IPS DF 4.7 (cell line): ENCODE measurements around the gene KDM4C.
"Not testable (repeated sequence)": the region's sequence is repeated elsewhere in the genome, so short reads cannot be mapped to it uniquely, and the experiment has no call there.

ENCODE experiments used
- DNase-seq: peaks from one replicate; pipeline ENCODE4 v3.0.0-alpha.2; 2013; ENCODE audit warnings: low spot score; ENCODE audit errors: extremely low read depth

Gene KDM4C

DNA sequence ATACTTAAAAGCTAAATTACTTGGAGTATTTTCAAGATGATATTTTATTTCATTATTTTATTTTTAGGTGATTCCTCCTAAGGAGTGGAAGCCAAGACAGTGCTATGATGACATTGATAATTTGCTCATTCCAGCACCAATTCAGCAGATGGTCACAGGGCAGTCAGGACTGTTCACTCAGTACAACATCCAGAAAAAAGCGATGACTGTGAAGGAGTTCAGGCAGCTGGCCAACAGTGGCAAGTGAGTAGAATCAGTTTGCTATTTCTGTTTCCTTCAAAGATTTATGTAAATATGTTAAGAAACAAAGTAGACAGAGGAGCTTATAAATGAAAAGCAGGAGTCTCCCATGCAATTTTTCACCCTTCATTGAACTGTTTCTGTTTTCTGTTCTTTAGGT is 47.8 kb downstream of the KDM4C start:
- DNase-seq = no peak

- not testable (repeated sequence) for DNase-seq
These were observed 48.5 kb downstream of the KDM4C start for GRCh38 chr9:6806318-6806717.

DNA sequence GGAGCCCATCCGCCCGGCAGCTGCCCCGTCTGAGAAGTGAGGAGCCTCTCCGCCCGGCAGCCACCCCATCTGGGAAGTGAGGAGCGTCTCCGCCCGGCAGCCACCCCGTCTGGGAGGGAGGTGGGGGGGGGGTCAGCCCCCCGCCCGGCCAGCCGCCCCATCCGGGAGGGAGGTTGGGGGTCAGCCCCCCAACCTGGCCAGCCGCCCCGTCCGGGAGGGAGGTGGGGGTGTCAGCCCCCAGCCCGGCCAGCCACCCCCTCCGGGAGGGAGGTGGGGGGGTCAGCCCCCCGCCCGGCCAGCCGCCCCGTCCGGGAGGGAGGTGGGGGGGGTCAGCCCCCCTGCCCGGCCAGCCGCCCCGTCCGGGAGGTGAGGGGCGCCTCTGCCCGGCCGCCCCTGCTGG is 49.9 kb downstream of the KDM4C start:
- not testable (repeated sequence) for DNase-seq

DNA sequence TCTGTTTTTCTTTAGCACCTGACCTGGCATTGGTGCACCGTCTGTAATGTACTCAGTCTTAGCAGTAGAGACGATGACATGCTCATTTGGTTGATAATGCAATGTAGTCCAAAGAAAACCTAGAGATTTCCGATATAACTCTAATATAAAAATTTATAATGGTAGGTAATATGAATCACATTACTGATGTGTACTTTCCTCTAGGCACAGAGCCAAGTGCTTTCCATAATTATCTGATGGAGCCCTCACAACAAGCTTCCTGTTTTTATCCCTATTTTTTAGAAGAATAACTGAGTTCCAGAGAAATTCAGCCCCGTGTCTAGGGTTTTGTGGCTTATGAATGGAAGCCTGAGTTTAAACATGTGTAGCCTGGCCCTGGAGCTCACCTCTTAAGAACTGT is 53.7 kb downstream of the KDM4C start:
- no peak for DNase-seq

GRCh38 chr9:6816581-6816980 is 58.8 kb downstream of the KDM4C start:
- DNase-seq = no peak

GRCh38 chr9:6818292-6818922 is 60.6 kb downstream of the KDM4C start:
- DNase-seq = no peak

- DNase-seq = no peak
These were observed 61.3 kb downstream of the KDM4C start for GRCh38 chr9:6819112-6819511.

DNA sequence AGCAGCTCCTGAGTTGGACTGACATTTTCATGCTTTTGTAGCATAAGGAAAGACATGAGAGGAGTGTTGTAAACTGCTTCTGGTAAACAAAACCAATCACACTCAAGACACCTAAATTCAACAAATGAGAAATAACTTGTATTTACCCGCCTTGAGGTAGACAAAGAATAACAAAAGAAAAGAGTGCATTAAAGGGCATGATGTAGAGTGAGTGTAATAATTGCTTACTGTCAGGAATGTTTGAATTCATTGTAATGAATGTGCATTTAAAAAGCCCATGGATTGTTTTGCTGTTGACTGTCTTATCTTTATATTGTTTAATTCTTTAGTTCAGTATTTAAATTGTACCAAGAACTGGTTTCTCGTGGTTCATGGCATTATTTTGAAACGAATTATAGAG is 61.8 kb downstream of the KDM4C start:
- no peak for DNase-seq

DNA sequence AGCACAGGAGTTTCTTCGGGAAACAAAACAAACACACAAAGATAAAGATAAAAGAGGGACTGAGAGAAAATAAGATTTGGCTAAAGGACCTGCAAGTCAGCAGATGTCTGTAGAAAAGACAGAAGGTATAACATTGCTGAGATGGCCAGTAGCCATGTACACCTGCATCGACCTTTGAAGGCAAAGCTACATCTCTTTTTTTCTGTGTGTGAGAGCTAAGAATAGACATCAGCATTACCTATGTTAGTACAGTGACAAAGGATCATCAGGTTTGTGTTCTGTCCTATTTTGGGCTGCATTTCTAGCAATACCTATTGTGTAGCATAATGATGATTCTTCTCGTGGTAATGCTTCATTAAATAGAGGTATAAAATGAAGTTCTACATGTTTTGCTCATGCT is 64.9 kb downstream of the KDM4C start:
- DNase-seq = no peak

DNA sequence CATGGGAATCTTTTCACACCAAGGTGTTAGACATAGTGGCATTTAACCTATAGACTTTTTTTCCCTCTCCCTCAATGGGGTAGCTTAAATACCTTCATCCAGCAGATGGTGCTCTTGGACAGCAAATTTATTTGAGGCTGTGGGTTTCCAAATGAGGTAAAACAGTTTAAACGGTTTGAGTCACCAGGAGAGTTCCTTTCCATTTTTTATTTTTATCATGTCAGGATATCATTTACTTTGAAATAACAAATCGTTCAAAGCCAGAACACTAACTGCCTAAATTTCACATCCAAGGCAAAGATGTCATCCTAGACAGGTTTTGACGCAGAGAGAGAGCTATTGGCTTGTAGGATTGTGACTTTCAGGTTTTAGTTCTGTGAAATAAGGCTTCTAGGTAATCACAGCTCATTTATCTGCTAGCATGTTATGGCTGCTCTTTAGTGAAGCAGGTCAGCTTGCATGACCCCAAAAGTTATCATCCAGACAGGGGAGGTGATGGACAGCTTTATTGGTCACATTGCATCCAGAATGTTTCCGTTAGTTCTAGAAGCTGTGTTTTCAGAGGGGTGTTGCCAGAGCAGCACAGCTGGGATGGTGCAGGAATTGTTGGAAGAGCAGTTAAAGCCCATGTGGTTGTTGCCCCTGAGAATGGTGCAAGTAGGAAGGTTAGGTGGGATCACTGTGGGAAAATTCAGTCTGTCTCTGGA is 69.8 kb downstream of the KDM4C start:
- DNase-seq = peak; percentile 62

GRCh38 chr9:6829027-6829426 is 71.3 kb downstream of the KDM4C start:
- DNase-seq = no peak

- DNase-seq = no peak
These were observed 71.8 kb downstream of the KDM4C start for GRCh38 chr9:6829536-6829935.

- DNase-seq = no peak
These were observed 75.9 kb downstream of the KDM4C start for GRCh38 chr9:6833518-6834192.

- DNase-seq = no peak
These were observed 76.5 kb downstream of the KDM4C start for GRCh38 chr9:6834306-6834705.

DNA sequence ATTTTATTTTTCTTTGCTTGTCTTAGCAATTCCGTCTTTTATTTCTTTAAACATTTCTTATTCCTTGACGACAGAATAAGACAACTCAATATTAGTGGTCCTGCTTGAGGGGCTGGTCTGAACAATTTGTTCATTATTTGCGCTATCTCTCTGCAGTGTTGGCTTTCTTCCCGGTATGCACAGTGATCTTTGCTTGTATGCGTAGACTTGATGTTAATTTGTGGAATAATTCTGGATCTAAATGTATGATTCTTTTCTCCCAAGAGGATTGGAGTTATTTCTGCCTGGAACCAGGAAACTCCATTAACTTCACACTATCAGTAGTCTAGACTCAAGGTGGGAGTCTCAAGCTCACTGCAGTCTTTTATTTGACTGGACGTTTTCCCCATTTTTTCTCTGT is 80.4 kb downstream of the KDM4C start:
- no peak for DNase-seq

DNA sequence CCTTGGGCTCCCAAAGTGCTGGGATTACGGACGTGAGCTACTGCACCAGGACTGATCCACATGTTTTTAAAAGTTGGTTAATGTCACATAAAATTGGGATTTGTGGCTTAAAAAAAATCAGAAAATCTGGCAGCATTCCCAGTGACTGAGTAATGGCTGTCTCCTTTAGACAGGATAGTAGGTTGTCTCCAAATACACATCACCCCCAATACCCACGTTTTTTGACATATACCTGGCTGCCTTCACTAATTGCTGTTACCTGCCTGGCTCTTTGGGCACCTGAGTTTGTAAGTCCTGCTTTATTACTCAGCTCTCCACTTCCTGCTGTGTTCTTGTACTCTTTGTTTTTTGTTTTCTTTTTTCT is 84.8 kb downstream of the KDM4C start:
- no peak for DNase-seq

- no peak for DNase-seq
These were observed 86.0 kb downstream of the KDM4C start for GRCh38 chr9:6843742-6844141.

DNA sequence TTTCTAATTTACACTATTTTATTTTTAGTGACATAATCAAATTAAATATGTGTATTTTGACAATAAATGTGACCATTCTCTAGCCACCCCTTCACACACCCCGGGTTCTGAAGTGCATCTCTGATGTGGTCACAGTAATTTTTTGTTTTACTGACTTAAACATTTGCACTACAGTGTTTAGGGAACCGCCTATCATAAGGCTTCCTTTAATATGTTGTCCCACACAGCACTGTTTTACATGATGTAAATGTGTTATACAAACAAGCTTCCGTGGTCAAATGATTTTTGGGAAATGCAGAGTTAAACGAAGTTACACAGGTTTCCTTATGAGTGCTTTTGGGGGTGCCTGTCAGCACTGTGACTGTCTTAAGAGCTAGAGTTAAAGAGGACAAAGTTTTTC is 86.5 kb downstream of the KDM4C start:
- DNase-seq = no peak

GRCh38 chr9:6845128-6845826 is 87.5 kb downstream of the KDM4C start:
- no peak for DNase-seq

- DNase-seq = no peak
These were observed 88.1 kb downstream of the KDM4C start for GRCh38 chr9:6845880-6846279.

- DNase-seq = no peak
These were observed 94.6 kb downstream of the KDM4C start for GRCh38 chr9:6852243-6852963.

DNA sequence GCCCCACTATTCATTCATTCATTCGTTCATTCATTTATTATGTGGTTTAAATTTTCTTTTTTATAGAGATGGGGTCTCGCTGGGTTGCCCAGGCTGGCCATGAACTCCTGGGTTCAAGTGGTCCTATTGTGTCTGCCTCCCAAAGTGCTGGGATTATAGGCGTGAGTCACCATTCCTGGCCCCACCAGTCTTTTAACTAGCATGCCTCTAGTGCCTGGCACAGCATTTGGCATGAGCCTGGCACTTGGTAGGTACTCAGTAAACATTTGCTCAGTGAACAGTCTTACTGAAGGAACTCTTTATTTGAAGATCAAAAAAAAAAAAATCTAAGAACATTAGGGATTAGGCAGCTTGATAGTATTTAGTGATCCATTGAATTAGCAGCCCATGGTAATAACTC is 98.1 kb downstream of the KDM4C start:
- no peak for DNase-seq
